NCI-H187 (cell line): ENCODE measurements around the gene FOLR3.
"Not testable (repeated sequence)": the region's sequence is repeated elsewhere in the genome, so short reads cannot be mapped to it uniquely, and the experiment has no call there.

Source experiments
- DNase-seq, 2 experiments: peaks; one replicate each; lab custom pipeline; 2025; lab: John Stamatoyannopoulos, UW

Gene FOLR3

DNA sequence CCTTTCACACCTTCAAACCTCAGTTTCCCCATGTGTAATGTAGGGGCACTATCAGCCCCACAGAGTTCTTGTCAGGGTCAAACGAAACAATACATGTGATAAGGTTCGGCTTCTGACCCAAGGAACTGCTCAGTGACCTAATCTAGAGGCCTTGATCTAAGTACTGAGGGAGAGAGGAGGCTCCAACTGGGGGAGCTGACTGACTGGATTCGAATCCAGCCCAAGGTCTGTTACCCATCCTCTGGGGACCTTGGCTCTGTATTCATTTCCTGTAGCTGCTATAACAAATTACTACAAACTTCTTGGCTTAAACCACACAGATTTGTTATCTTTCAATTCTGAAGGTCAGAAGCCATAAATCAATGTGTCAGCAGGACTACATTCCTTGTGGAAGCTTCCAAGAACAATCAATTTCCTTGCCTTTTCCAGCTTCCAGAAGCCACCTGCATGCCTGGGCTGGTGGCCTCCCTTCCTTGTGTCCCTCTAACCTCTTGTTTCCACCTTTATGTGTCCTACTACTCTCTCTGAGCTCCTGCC is 12.3 kb upstream of the FOLR3 start:
- DNase-seq: no peak

DNA sequence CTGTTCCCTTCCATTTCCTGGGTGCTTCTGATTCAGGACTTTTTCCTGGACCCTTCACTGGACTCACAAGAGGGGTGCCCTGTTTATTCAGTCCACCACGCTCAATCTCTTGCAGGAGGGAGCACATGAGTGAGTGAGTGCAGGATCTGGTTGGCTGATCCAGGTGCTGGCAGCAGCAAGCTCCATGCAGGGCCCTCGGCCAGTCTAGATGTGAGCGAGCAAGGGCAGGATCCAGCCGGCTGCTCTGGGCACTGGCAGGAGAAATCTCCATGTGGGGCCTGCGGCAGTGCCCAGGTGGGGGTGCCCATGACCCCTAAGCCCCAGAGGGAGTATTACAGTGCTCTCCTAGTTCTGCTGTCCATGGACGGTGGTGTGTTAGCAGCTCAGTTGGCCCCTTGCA is 11.5 kb upstream of the FOLR3 start:
- DNase-seq: no peak

DNA sequence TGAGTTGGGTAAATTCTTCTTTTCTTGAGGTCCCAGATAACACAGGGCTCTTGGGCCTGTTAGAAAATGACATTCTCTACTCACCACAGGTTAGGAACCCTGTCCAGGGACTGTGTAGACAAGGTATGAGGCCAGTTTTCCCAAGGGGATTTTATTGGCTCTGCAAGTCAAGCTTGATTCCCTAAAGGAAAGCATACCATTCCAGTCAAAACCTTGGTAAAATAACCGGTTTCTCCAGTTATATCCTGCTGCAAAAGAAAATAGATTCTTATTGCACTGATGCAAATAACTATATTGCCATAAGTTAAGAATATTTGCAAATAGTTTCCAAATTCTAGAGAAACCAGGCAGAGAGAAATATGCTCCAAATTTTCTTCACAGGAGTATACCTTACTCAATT is 9.6 kb upstream of the FOLR3 start:
- DNase-seq: no peak

DNA sequence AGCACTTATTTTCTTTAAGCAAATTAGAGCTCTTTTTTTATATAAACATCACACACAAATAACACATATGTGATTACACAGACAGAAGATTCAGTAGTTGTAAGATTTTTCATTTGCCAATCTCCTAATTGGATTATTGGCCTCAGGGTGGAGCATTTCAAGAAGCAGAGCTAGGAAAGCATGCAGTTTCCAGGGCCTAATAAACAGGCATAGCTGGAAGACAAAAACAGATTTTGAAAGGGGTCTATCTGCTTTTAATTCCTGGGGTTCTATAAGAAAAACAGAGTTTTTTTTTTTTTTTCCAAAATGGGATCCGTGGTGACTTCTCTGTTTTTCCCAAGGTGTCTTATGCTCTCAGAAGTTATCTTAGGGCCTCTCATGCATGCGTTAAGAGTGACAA is 7.6 kb upstream of the FOLR3 start:
- DNase-seq: no peak

DNA sequence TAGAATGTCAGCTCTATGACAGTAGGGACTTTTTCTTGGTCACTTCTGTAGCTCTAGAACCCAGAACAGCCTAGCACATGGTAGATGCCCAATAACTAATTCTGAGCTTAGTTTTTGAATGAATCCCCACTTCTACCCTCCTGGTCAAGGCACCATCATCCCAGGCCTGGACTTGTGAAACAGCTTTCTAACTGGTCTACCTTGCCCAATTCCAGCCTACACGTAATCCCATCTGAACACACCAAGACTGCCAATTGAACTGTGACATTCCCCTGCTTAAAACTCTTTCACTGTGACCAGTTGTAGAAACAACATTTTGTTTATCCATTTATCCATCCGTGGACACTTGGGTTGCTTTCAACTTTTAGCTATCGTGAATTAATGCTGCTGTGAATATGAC is 6.1 kb upstream of the FOLR3 start:
- no peak for DNase-seq

DNA sequence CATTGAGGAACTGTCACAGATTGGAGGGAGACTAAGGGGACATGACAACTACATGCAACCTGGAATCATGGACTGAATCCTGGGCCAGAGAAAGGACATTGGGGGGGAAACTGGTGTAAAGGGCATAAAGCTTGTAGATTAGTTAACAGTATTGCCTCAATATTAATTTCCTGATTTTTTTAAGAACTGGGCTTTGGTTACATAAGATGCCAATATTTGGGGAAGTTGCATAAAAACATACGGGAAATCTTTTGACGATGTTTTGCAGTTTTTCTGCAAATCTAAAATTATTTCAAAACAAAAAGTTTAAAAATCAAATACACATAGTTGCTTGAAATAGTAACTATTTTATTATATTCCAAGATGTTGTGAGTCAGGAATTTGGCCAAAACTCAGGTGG is 2.9 kb upstream of the FOLR3 start:
- no peak for DNase-seq

DNA sequence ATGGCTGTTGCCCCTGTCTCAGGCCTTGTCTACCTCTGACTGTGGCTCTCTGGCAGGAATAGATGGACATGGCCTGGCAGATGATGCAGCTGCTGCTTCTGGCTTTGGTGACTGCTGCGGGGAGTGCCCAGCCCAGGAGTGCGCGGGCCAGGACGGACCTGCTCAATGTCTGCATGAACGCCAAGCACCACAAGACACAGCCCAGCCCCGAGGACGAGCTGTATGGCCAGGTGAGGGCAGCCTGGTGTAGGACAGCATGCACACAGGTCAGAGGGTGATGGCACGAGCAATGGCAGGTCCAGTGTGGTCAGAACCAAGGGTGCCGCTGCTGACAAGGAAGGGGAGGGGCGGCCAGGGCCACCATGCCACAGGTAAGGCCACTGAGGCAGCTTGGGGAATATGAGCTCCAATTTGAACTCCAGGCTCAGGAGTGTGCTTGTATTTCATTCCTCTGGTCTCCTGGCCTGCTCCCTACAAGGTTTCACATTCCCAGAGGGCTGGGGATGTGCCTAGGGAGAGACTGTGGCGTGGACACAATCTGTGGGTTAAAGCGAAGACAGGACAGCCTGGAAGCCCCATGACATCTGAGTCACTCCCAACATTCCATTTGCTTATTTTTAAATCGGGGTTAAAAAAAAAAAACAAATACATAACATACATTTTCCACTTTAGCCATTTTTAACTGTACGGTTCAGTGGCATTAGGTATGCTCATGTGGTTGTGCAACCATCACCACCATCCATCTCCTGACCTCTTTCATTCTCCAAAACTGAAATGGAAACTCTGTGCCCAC is 562 bp downstream of the FOLR3 start:
- no peak for DNase-seq

DNA sequence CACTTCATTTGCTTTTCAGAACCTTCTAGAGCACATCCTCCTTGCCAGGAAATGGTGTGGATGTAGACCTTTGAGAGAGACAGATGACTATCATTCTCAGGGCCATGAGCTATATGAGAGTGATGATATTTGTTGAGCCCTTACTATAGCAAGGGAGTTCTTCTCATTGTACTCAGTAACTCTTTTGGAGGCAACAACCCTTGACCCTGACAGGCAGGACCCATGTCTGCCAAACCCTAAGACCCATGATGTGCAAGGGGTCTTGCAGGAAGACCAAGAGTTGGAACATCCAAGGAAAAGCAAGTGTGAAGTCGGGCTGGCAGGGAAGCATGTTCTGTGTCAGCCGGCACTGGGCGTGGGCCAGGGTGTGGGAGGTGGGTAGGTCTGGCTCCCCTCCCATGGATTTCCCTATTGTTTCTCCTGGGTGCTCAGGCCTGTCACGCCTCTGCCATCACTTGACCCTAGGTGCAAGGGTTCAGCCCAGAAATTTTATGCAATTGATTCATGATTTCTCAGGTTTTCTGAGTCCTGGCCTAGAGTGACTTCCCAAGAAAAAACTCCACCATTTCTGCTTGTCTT is 1.2 kb downstream of the FOLR3 start:
- DNase-seq: no peak

DNA sequence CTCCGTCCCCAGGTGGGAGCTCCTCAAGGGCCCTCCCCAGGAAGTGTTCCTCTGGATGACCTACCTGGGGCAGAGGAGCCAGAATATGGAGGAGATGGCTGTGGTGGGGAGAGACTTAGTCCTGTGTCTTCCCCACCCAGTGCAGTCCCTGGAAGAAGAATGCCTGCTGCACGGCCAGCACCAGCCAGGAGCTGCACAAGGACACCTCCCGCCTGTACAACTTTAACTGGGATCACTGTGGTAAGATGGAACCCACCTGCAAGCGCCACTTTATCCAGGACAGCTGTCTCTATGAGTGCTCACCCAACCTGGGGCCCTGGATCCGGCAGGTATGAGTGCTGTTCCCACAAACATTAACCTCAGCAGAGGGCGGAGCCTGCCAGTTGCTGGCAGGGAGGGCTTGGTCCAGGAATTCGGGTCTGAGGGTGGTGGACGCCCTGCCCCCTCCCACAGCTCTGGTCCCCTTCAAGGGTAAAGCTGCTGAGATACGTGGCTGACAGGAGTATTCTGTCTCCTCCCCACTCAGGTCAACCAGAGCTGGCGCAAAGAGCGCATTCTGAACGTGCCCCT is 3.4 kb downstream of the FOLR3 start:
- DNase-seq: no peak

DNA sequence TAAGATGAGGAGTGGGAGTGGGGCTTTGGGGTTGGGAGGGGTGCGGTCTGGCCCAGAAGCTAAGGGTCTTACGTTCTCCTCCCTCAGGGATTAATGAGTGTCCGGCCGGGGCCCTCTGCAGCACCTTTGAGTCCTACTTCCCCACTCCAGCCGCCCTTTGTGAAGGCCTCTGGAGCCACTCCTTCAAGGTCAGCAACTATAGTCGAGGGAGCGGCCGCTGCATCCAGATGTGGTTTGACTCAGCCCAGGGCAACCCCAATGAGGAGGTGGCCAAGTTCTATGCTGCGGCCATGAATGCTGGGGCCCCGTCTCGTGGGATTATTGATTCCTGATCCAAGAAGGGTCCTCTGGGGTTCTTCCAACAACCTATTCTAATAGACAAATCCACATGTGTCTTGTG is 4.0 kb downstream of the FOLR3 start:
- no peak for DNase-seq

DNA sequence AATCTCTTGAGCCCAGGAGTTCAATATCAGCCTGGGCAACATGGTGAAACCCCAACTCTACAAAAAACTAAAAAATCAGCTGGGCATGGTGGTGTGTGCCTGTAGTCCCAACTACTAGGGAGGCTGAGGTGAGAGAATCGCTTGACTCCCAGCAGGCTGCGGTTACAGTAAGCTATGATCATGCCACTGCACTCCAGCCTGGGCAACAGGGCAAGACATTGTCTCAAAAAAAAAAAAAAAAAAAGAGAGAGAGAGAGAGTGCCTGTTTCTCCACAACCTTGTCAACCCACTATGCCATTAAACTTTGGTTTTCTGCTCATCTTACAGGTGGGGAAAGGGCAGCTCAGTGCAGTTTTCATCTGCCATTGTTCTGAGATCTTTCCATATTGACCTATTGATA is 5.1 kb downstream of the FOLR3 start:
- DNase-seq: no peak

DNA sequence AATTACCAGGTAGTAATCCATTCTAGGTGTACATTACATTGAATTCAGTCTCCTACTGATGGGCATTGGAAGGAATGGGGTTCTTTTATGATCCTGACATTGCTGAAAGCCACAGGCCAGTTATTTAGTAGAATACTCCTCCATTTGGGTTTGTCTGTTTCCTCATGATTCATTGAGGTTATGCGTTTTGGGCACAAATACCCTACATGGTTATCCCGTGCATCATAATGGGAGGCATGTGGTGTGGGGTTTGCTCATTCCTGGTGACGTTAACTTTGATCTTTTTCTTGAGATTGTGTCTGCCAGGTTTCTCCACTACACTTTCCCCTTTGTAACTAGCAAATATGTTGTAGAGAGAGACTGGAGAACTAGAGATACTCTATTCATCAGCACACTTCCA is 5.5 kb downstream of the FOLR3 start:
- DNase-seq: no peak

DNA sequence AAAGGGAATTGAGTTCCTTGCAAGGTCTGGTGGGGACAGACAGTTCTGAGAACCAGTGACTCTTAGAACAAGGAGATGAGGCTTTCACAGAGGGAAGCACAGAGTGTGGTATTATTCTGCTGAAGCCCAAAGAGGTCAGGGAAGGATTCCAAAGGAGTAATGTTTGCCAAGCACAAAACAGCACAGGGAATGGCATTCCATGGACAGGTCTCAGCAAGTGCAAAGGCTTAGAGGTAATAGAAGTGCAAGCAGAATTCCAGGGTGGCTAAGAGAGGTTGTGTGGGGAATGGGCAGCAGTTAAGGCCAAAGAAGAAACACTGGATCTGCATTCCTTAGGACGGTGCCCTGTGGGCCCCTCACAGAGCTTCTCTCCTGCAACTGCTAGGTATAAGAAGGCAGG is 6.6 kb downstream of the FOLR3 start:
- DNase-seq: not testable (repeated sequence)

DNA sequence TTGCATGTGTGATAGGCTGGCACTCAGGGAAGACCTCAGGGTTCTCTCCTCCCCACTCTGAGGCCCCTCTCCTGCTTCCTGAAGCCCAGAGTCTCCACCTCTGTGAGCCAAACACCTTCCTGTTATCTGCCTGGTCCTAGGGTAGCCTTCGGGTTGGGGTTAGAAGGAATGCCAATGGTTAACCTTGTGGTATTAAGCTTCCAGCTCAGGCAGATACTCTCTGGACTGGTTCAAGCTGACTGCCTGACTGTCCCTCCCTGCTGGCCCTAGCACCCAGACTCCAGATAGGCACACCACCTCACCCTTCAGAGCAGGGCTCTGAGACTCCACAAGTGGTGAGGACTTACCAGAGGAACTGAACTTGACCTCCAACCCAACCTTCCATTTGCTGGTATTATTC is 7.0 kb downstream of the FOLR3 start:
- not testable (repeated sequence) for DNase-seq

DNA sequence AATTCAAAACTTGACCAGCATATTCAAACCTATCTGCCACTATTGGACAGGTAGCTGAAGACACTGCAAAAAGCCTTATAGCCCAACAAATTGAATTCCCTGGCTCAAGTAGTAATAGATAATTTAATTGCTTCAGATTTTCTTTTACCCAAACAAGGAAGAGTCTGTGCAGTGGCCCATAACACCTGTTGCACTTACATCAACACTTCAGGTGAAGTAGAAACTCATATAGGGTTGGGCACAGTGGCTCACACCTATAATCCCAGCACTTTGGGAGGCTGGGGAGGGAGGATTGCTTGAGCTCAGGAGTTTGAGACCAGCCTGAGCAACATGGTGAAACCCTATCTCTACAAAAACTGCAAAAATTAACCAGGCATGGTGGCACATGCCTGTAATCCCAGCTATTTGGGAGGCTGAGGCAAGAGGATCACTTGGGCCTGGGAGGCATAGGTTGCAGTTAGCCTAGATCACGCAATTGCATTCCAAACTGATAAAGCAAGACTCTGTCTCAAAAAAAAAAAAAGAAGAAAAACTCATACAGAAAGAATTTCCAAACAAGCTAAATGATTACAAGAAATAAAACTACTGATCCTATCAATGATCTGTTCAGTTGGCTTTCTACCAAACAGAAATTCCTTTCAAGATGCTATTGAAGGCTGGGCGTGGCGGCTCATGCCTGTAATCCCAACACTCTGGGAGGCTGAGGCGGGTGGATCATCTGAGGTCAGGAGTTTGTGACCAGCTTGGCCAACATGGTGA is 9.5 kb downstream of the FOLR3 start:
- DNase-seq: no peak

DNA sequence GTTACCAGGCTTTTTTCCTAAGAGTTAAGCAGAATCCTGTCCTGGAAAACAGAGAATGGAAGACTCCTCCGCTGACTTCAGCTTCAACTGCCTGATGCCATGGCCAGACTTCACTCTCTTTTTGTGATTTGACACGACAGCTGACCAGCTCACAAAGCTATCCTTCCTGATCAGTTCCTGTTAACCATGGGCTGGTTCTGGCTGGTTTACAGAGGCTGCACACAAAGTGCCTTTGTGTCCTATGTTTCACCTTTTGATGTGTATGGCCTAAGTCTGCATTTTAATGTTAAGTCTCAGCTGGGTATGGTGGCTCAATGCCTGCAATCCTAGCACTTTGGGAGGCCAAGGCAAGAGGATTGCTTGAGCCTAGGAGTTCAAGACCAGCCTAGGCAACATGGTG is 11.1 kb downstream of the FOLR3 start:
- no peak for DNase-seq

DNA sequence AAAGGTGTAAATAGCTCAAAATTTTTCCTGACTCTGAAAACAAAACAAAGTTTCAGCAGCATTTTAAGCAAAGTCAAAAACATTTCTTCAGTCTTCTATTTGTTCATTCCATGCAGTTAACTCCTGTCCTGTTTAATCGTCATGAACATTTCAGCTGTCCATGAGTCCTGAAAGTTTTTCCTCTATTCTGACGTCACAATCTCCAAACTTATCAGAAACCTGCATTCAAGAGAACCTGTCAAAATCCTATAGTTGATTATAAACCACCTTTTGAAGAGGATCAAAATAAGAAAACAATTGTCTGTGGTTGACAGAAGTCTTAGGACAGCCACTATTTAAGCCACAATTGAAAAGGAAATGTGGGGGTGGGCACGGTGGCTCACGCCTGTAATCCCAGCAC is 15.4 kb downstream of the FOLR3 start:
- no peak for DNase-seq

DNA sequence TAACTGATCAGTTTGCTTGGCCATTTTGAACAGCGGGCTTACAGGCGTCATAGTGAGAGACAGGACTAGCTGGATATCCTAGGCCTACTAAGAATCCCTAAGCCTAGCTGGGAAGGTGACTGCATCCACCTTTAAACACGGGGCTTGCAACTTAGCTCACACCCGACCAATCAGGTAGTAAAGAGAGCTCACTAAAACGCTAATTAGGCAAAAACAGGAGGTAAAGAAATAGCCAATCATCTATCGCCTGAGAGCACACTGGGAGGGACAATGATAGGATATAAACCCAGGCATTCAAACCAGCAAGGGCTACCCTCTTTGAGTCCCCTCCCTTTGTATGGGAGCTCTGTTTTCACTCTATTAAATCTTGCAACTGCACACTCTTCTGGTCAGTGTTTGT is 18.3 kb downstream of the FOLR3 start:
- DNase-seq: not testable (repeated sequence)

DNA sequence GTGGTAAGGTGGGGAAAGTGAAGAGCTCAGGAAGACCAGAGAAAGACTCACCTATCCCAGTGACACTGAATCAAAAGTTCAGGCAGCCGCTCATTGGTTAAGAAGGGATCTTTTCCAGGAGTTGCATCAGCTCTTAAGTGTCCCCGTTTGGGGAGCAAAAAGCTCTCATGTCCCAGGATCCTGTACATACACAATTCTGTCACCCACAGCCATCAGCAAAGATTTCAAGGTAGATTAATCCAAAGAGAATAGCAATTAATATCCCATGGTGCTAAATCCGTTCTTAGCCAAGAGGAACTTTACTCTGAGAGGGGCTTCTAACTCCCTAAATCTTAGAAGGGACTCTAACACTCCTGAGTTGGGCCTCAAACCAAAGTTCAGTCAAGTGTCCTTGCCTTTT is 19.3 kb downstream of the FOLR3 start:
- DNase-seq: no peak

DNA sequence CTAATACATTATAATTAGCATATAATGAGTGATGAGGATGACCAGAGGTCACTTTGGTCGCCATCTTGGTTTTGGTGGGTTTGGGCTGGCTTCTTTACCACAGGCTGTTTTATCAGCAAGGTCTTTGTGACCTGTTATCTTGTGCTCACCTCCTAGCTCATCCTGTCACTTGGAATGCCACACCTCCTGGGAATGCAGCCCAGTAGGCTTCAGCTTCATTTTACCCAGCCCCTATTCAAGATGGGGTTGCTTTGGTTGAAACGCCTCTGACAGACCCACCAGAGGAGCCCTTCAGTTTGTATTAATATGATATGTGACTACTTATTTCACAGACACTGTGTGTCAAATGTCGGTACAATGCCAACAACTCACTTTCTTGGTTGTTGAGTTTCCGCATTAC is 20.2 kb downstream of the FOLR3 start:
- DNase-seq: no peak

DNA sequence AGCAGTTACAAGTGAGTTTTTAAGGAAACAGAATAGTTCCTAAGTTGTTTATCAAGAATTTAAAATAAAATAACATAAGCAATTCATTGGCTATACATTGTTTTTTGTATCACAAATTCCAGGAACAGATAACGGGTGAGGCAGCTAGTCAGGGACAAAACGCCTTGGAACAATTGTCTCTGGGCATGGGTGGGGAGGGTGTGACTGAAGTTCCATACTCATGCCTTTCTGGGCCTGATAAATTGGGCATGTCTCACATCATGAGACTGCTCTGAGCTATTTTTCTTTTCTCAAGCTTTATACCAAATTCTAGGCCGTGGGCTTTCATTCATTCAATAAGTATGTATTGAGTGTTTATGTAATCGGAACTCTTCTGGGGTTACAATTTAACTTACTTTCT is 21.6 kb downstream of the FOLR3 start:
- DNase-seq: no peak

DNA sequence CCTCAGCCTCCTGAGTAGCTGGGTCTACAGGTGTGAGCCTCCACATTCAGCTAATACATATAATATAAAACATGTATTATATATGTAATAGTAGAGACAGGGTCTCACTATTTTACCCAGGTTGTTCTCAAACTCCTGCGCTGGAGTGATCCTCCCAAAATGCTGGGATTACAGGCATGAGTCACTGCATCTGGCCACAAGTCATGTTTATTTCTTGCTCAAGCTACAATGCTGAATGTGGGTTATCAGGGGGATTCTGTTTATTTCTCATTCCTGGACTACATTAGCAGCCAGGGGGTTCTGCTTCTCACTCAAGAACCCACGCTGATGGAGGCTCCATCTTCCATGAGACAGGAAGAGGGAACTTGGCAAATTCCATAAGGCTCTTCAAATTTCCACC is 24.8 kb downstream of the FOLR3 start:
- DNase-seq: no peak
